Neural cell (in vitro differentiated cells): ENCODE measurements around the gene ASIC2. TPM values are rescaled to one million over a fixed set of nuclear protein-coding genes. Genes with fewer than 3 reads are reported as not detected.

ENCODE experiments used
- H2AFZ ChIP-seq: fragments of 200-600, 300-800 bp; sonication (generic), shearing (Covaris generic); 2 replicates; pipeline ENCODE4 v1.6.0; 2014; ENCODE audit warnings: low read depth, mild to moderate bottlenecking, antibody characterized with exemption, low read length, moderate library complexity
- H3F3A ChIP-seq: fragments of 200-600 bp; shearing (Covaris generic); 2 replicates; pipeline ENCODE4 v1.6.1; 2016; ENCODE audit warnings: mild to moderate bottlenecking, moderate library complexity, mixed read lengths, antibody characterized with exemption, low read length; ENCODE audit not compliant: insufficient read depth, poor library complexity, severe bottlenecking
- H3K27ac ChIP-seq: fragments of 200-600, 300-800 bp; sonication (generic), shearing (Covaris generic); 2 replicates; pipeline ENCODE4 v1.5.1; 2014; ENCODE audit warnings: mild to moderate bottlenecking, low read length, moderate library complexity
- H3K27me3 ChIP-seq: fragments of 300-800, 200-600 bp; sonication (generic), shearing (Covaris generic); 2 replicates; pipeline ENCODE4 v1.6.0; 2014; ENCODE audit warnings: mild to moderate bottlenecking, low read depth, low read length, moderate library complexity; ENCODE audit not compliant: insufficient read depth
- H3K36me3 ChIP-seq: fragments of 300-800, 200-600 bp; sonication (generic), shearing (Covaris generic); 2 replicates; pipeline ENCODE4 v1.5.1; 2014; ENCODE audit warnings: mild to moderate bottlenecking, antibody characterized with exemption, low read length, moderate library complexity; ENCODE audit not compliant: insufficient read depth
- H3K4me2 ChIP-seq: fragments of 300-800, 200-600 bp; sonication (generic), shearing (Covaris generic); 2 replicates; pipeline ENCODE4 v1.6.0; 2014; ENCODE audit warnings: mild to moderate bottlenecking, low read length
- H3K4me3 ChIP-seq: fragments of 300-800, 200-600 bp; sonication (generic), shearing (Covaris generic); 2 replicates; pipeline ENCODE4 v1.5.1; 2014; ENCODE audit warnings: mild to moderate bottlenecking, low read length, moderate library complexity
- H3K79me2 ChIP-seq: fragments of 200-600 bp; shearing (Covaris generic); replicated peaks from 2 replicates; pipeline ENCODE4 v1.6.0; 2014; ENCODE audit warnings: mild to moderate bottlenecking, low read length, moderate library complexity; ENCODE audit not compliant: insufficient read depth
- H3K9ac ChIP-seq: fragments of 300-800, 200-600 bp; sonication (generic), shearing (Covaris generic); 2 replicates; pipeline ENCODE4 v1.6.1; 2016; ENCODE audit warnings: mild to moderate bottlenecking, low read length, mixed read lengths
- H3K9me2 ChIP-seq: fragments of 200-600 bp; shearing (Covaris generic); 2 replicates; pipeline ENCODE4 v1.6.1; 2016; ENCODE audit warnings: mild to moderate bottlenecking, low read length, mixed read lengths; ENCODE audit not compliant: insufficient read depth
- H3K9me3 ChIP-seq: fragments of 200-600, 300-800 bp; sonication (generic), shearing (Covaris generic); 2 replicates; pipeline ENCODE4 v1.6.1; 2016; ENCODE audit warnings: mild to moderate bottlenecking, mixed run types, low read length, moderate library complexity, mixed read lengths
- H4K20me1 ChIP-seq: fragments of 200-600 bp; shearing (Covaris generic); 2 replicates; pipeline ENCODE4 v1.6.1; 2016; ENCODE audit warnings: mild to moderate bottlenecking, mixed run types; ENCODE audit not compliant: insufficient read depth
- CTCF ChIP-seq: fragments of 450-650 bp; IDR thresholded peaks from 2 replicates; pipeline ENCODE4 v1.5.1; 2014; ENCODE audit warnings: antibody characterized with exemption, mild to moderate bottlenecking, moderate library complexity; ENCODE audit not compliant: poor library complexity, severe bottlenecking
- EP300 ChIP-seq: fragments of 450-650 bp; conservative IDR thresholded peaks from 2 replicates; pipeline ENCODE4 v1.6.1; 2014; ENCODE audit warnings: antibody characterized with exemption, mild to moderate bottlenecking, moderate library complexity; ENCODE audit not compliant: poor library complexity, severe bottlenecking
- EZH2 ChIP-seq: fragments of 200-600, 300-800 bp; shearing (Covaris generic), sonication (generic); IDR thresholded peaks from 2 replicates; pipeline ENCODE4 v1.6.1; 2014; ENCODE audit warnings: antibody characterized with exemption, low read length, borderline replicate concordance, mild to moderate bottlenecking; ENCODE audit not compliant: insufficient read depth, poor library complexity, severe bottlenecking
- MXI1 ChIP-seq: fragments of 450-650 bp; conservative IDR thresholded peaks from 2 replicates; pipeline ENCODE4 v1.6.1; 2014; ENCODE audit warnings: antibody characterized with exemption, mild to moderate bottlenecking; ENCODE audit not compliant: poor library complexity, severe bottlenecking
- POLR2AphosphoS5 ChIP-seq: IDR thresholded peaks from 2 replicates; pipeline ENCODE4 v1.6.1; 2012
- RAD21 ChIP-seq: fragments of 450-650 bp; conservative IDR thresholded peaks from 2 replicates; pipeline ENCODE4 v1.6.1; 2014; ENCODE audit warnings: antibody characterized with exemption, mild to moderate bottlenecking, moderate library complexity
- REST ChIP-seq: IDR thresholded peaks from 2 replicates; pipeline ENCODE4 v1.6.1; 2012; ENCODE audit warnings: borderline replicate concordance
- SMC3 ChIP-seq: fragments of 450-650 bp; conservative IDR thresholded peaks from 2 replicates; pipeline ENCODE4 v1.6.1; 2014; ENCODE audit warnings: antibody characterized with exemption, mild to moderate bottlenecking, moderate library complexity; ENCODE audit not compliant: poor library complexity
- TAF1 ChIP-seq: IDR thresholded peaks from 2 replicates; pipeline ENCODE4 v1.6.1; 2012; ENCODE audit warnings: low read depth
- polyA plus RNA-seq: library from polyadenylated mRNA; depleted of rRNA; stranded (reverse); fragments of >200 nt; gene quantifications from 2 replicates; pipeline ENCODE4 v1.2.3, GENCODE V29; 2014

ASIC2 gene
- polyA plus RNA-seq, 1 donor from 2014 or later = 2.4 TPM

GRCh38 chr17:33266611-33267010, 26.5 kb downstream of the ASIC2 start:
- no peaks in the 10 kb centered on the region for H3K79me2 ChIP-seq
- no peak overlapping the region for H3K4me3 ChIP-seq
- H3K27ac ChIP-seq = no peak overlapping the region
- H3K27me3 ChIP-seq = peaks cover 38% of the 10 kb centered on the region
- H3K36me3 ChIP-seq = no peaks in the 10 kb centered on the region
- no peak overlapping the region for H3K4me2 ChIP-seq
- no peaks in the 10 kb centered on the region for H3K9me2 ChIP-seq
- no peaks in the 10 kb centered on the region for H3F3A ChIP-seq
- no peaks in the 10 kb centered on the region for H4K20me1 ChIP-seq
- no peaks in the 10 kb centered on the region for H3K9me3 ChIP-seq
- no peak overlapping the region for H3K9ac ChIP-seq
- no peak overlapping the region for H2AFZ ChIP-seq
- TF ChIP-seq SMC3 (no peak), POLR2AphosphoS5 (peak; percentile 81), CTCF (no peak), EP300 (peak; percentile 64)

- H3K4me2 ChIP-seq = no peak overlapping the region
- no peaks in the 10 kb centered on the region for H4K20me1 ChIP-seq
- H2AFZ ChIP-seq = no peak overlapping the region
- TF ChIP-seq POLR2AphosphoS5 (no peak), EZH2 (no peak)
- no peak overlapping the region for H3K4me3 ChIP-seq
- H3K9ac ChIP-seq = no peak overlapping the region
- H3K36me3 ChIP-seq = no peaks in the 10 kb centered on the region
- H3F3A ChIP-seq = no peaks in the 10 kb centered on the region
- H3K79me2 ChIP-seq = no peaks in the 10 kb centered on the region
- peaks cover 35% of the 10 kb centered on the region for H3K27me3 ChIP-seq
- H3K9me2 ChIP-seq = no peaks in the 10 kb centered on the region
- no peak overlapping the region for H3K27ac ChIP-seq
- no peaks in the 10 kb centered on the region for H3K9me3 ChIP-seq
Measured at GRCh38 chr17:33266116-33266515, 27.0 kb downstream of the ASIC2 start.

- Histone ChIP-seq H3K9ac (no peak overlapping the region), H3K4me3 (no peak overlapping the region), H3K9me2 (no peaks in the 10 kb centered on the region), H4K20me1 (no peaks in the 10 kb centered on the region), H3K9me3 (no peaks in the 10 kb centered on the region), H3K4me2 (no peak overlapping the region), H3K36me3 (no peaks in the 10 kb centered on the region), H3K79me2 (no peaks in the 10 kb centered on the region), H2AFZ (no peak overlapping the region), H3K27ac (no peak overlapping the region), H3K27me3 (peaks cover 10% of the 10 kb centered on the region), H3F3A (no peaks in the 10 kb centered on the region)
- TF ChIP-seq POLR2AphosphoS5 = no peak
- TF ChIP-seq TAF1 = no peak
Measured at GRCh38 chr17:33263396-33263795, 29.7 kb downstream of the ASIC2 start.

GRCh38 chr17:33262266-33263123, 30.6 kb downstream of the ASIC2 start:
- Histone ChIP-seq H4K20me1 (no peaks in the 10 kb centered on the region), H3K79me2 (no peaks in the 10 kb centered on the region), H3F3A (no peaks in the 10 kb centered on the region), H3K27ac (no peak overlapping the region), H3K9me3 (no peaks in the 10 kb centered on the region), H3K9ac (no peak overlapping the region), H3K27me3 (peaks cover 5% of the 10 kb centered on the region), H2AFZ (no peak overlapping the region), H3K4me2 (no peak overlapping the region), H3K36me3 (no peaks in the 10 kb centered on the region), H3K9me2 (no peaks in the 10 kb centered on the region), H3K4me3 (no peak overlapping the region)
- no peak for TF ChIP-seq MXI1
- TF ChIP-seq REST = no peak
- TF ChIP-seq POLR2AphosphoS5 = no peak
- TF ChIP-seq RAD21 = no peak
- no peak for TF ChIP-seq SMC3
